ENCODE measurements around the gene ATP8B4. TPM values are rescaled to one million over a fixed set of nuclear protein-coding genes. Genes with fewer than 3 reads are reported as not detected.

The ATP8B4 gene
- total RNA-seq, 2 experiments from 2014 or later = 2.0 to 2.9 TPM

- peaks cover 8% of the 10 kb centered on the region for H3K9me3 Mint-ChIP-seq
- peaks cover 3% of the 10 kb centered on the region for H3K36me3 Mint-ChIP-seq (ENCODE audit: low read depth)
- no peak overlapping the region for H3K27ac Mint-ChIP-seq
- intact Hi-C loops (cut with micrococcal nuclease) = no loop called here
- DNase-seq = no peak
- H3K4me1 Mint-ChIP-seq (ENCODE audit: low read depth) = no peaks in the 10 kb centered on the region
- H3K27me3 Mint-ChIP-seq (ENCODE audit: low read depth) = no peaks in the 10 kb centered on the region
- CTCF ChIA-PET = no interaction called here
- no peak overlapping the region for H3K4me3 Mint-ChIP-seq
Observed at GRCh38 chr15:49843725-49844124, 275.3 kb downstream of the ATP8B4 start.

- CTCF ChIA-PET = no interaction called here
- no peak for DNase-seq
Observed at GRCh38 chr15:49842031-49842730, 276.9 kb downstream of the ATP8B4 start.

GRCh38 chr15:49832511-49832910 lies 286.5 kb downstream of the ATP8B4 start:
- no peak overlapping the region for H3K4me3 Mint-ChIP-seq
- no peak overlapping the region for H3K27ac Mint-ChIP-seq
- DNase-seq = peak; percentile 12
- no peaks in the 10 kb centered on the region for H3K36me3 Mint-ChIP-seq (ENCODE audit: low read depth)
- CTCF ChIA-PET = interaction anchor here (1.2 kb wide), 1 partner anchor 17 kb away, joined by 5 read pairs; no protein-coding TSS in a partner anchor
- no peaks in the 10 kb centered on the region for H3K4me1 Mint-ChIP-seq (ENCODE audit: low read depth)
- intact Hi-C loops (cut with micrococcal nuclease) = no loop called here
- peaks cover 3% of the 10 kb centered on the region for H3K9me3 Mint-ChIP-seq
- no peaks in the 10 kb centered on the region for H3K27me3 Mint-ChIP-seq (ENCODE audit: low read depth)

More at GRCh38 chr15:49842031-49842730, 276.9 kb downstream of the ATP8B4 start:
- no peak overlapping the region for H3K27ac Mint-ChIP-seq
- intact Hi-C loops (cut with micrococcal nuclease) = no loop called here
- H3K9me3 Mint-ChIP-seq = peaks cover 15% of the 10 kb centered on the region
- H3K4me3 Mint-ChIP-seq = no peak overlapping the region
- no peaks in the 10 kb centered on the region for H3K4me1 Mint-ChIP-seq (ENCODE audit: low read depth)
- H3K27me3 Mint-ChIP-seq (ENCODE audit: low read depth) = no peaks in the 10 kb centered on the region
- H3K36me3 Mint-ChIP-seq (ENCODE audit: low read depth) = peaks cover 3% of the 10 kb centered on the region

DNA sequence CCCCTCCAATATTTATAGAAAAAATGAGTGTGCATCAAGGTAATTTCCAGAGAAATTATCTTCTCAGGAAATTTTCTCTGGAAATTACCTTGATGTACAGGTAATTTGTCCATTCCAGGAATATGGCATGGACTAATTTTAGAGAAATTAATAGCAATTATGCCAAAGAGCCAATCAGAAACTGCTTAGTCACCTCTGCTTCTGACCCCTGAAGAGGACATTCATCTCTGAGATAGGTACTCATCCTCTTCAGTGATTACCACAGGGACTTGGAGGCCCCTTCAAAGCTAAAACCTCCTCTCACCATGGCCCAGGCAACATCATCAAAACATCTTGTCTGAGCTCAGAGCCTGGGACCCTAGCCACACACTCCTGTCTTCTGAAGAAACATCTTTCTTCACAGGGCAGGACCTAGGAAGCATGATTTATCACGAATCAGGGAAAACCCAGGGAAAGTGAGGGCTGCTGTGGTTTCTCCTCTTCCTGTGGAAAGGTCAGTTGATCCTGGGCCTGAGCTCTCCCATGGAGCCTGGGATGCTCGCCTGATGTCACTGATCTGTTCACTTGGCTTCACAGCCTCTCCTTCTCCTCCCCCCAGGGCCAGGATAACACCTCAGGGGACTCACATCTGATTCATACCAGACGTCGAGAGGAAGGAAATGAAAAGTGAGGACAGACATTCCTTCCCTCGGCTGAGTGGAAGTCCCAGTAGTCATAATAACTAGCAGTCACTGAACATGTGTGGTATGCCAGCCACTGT lies 287.6 kb downstream of the ATP8B4 start:
- no peak overlapping the region for H3K4me3 Mint-ChIP-seq
- CTCF ChIA-PET = interaction anchor here (0.8 kb wide), 1 partner anchor 59 kb away, joined by 3 read pairs; no protein-coding TSS in a partner anchor
- peaks cover 2% of the 10 kb centered on the region for H3K9me3 Mint-ChIP-seq

DNA sequence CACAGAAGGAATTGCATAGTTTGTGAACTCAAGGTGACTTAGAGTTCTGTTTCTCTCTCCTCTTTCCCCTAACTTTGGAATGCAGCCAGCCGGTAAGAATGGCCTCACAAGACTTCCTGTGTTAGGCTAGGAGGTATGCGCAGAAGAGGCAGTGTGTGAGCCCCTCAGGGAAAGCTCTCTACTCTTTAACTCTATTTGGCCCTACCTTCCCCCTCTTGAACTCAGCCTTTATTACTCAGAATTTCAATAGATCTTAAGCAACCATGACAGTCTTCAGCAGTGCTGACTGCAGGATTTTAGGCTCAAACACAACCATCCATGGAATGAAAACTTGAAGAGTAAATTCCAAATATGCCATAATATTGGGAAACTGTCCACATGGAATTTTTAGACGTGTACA lies 288.6 kb downstream of the ATP8B4 start:
- H3K36me3 Mint-ChIP-seq (ENCODE audit: low read depth) = no peaks in the 10 kb centered on the region
- H3K4me1 Mint-ChIP-seq (ENCODE audit: low read depth) = no peaks in the 10 kb centered on the region
- CTCF ChIA-PET = no interaction called here
- intact Hi-C loops (cut with micrococcal nuclease) = no loop called here
- H3K27me3 Mint-ChIP-seq (ENCODE audit: low read depth) = no peaks in the 10 kb centered on the region
- H3K4me3 Mint-ChIP-seq = no peak overlapping the region
- peaks cover 2% of the 10 kb centered on the region for H3K9me3 Mint-ChIP-seq
- no peak overlapping the region for H3K27ac Mint-ChIP-seq
- no peak for DNase-seq

More for the DNA sequence above, 287.6 kb downstream of the ATP8B4 start:
- Mint-ChIP-seq H3K27me3 (ENCODE audit: low read depth) (no peaks in the 10 kb centered on the region), H3K4me1 (ENCODE audit: low read depth) (no peaks in the 10 kb centered on the region), H3K27ac (no peak overlapping the region), H3K36me3 (ENCODE audit: low read depth) (no peaks in the 10 kb centered on the region)
- no peak for DNase-seq
- intact Hi-C loops (cut with micrococcal nuclease) = no loop called here

DNA sequence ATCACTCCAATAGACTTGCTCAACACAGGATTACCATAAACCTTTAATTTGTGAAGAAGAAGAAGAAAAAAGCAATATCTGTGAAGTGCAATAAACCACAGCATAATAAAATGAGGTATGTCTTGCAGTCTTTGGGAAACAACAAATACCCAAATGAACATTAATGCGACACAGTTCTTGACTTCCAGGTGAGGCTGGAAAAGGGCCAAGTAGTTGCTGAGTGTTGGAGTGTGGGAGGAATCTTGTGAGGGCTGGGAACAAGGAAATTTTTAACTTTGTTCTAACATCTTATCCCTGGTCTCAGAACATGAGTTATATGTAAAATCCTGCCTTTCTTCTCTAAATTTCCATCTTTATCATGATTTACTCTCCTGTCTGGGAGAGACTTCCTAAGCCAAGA lies 291.7 kb downstream of the ATP8B4 start:
- Mint-ChIP-seq H3K27me3 (ENCODE audit: low read depth) (no peaks in the 10 kb centered on the region), H3K27ac (no peak overlapping the region), H3K4me3 (no peak overlapping the region), H3K4me1 (ENCODE audit: low read depth) (no peaks in the 10 kb centered on the region), H3K9me3 (no peaks in the 10 kb centered on the region), H3K36me3 (ENCODE audit: low read depth) (no peaks in the 10 kb centered on the region)
- intact Hi-C loops (cut with micrococcal nuclease) = no loop called here
- no peak for DNase-seq
- CTCF ChIA-PET = no interaction called here

GRCh38 chr15:49826640-49827234 lies 292.3 kb downstream of the ATP8B4 start:
- DNase-seq = no peak
- H3K4me3 Mint-ChIP-seq = no peak overlapping the region
- intact Hi-C loops (cut with micrococcal nuclease) = no loop called here
- CTCF ChIA-PET = no interaction called here
- H3K36me3 Mint-ChIP-seq (ENCODE audit: low read depth) = no peaks in the 10 kb centered on the region
- H3K27me3 Mint-ChIP-seq (ENCODE audit: low read depth) = no peaks in the 10 kb centered on the region
- no peaks in the 10 kb centered on the region for H3K9me3 Mint-ChIP-seq
- H3K4me1 Mint-ChIP-seq (ENCODE audit: low read depth) = no peaks in the 10 kb centered on the region
- H3K27ac Mint-ChIP-seq = no peak overlapping the region

DNA sequence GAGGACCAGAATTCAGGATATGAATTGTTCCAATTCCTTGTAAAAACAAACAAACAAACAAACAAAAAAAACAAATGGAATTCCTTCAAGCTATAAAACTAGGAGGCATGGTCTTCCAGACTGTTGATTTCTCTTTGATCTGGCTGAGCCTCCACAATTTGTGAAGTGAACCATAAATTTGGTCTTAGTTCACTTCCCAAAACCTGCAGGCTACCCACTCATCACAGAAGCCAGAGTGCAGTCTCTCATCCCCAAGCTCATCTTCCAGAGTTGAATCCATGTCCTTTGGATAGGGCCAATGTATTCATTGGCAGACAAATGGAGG lies 294.3 kb downstream of the ATP8B4 start:
- no peaks in the 10 kb centered on the region for H3K36me3 Mint-ChIP-seq (ENCODE audit: low read depth)
- H3K4me1 Mint-ChIP-seq (ENCODE audit: low read depth) = no peaks in the 10 kb centered on the region
- intact Hi-C loops (cut with micrococcal nuclease) = no loop called here
- no peaks in the 10 kb centered on the region for H3K9me3 Mint-ChIP-seq
- DNase-seq = no peak
- H3K27me3 Mint-ChIP-seq (ENCODE audit: low read depth) = no peaks in the 10 kb centered on the region
- H3K4me3 Mint-ChIP-seq = no peak overlapping the region
- CTCF ChIA-PET = no interaction called here
- H3K27ac Mint-ChIP-seq = no peak overlapping the region

DNA sequence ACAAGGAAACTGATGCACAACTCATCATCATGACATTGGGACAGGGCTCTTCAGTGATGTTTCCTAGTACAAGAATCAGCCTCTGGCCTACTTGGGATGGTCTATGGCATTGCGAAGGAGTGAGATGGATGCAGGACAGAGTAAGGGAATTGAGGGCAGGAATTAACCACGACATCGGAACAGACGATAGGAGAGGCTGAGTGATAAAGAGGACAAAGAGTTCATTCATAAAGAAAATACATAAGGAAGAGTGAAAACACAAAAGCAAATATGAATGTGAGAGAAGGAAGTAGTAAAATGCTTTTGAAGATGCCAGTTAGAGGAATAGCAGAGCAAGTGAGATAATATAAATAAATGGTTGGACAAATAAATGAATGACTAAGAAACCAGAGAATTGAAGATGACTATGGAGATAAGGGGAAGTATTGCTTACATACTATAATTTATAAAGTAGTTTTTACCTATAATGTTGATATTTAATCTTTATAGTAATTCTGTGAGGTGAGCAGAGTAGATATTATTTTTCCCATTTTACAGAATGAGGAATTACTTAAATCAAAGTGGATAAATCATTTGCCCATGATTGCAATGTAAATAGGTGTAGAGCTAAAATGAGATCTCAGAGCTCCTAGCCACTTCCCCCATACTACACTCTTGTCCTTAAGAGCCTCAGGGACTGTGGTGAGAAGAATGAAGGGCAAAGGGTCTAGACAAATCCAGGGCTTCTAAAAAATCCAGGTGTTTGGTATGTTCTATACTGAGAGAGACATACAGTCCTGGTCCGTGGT lies 294.9 kb downstream of the ATP8B4 start:
- no peak for DNase-seq
- Mint-ChIP-seq H3K36me3 (ENCODE audit: low read depth) (no peaks in the 10 kb centered on the region), H3K4me1 (ENCODE audit: low read depth) (no peaks in the 10 kb centered on the region), H3K27ac (no peak overlapping the region), H3K9me3 (no peaks in the 10 kb centered on the region), H3K27me3 (ENCODE audit: low read depth) (no peaks in the 10 kb centered on the region), H3K4me3 (no peak overlapping the region)
- intact Hi-C loops (cut with micrococcal nuclease) = no loop called here
- CTCF ChIA-PET = no interaction called here

- Mint-ChIP-seq H3K27me3 (ENCODE audit: low read depth) (peaks cover 11% of the 10 kb centered on the region), H3K9me3 (no peaks in the 10 kb centered on the region), H3K4me1 (ENCODE audit: low read depth) (no peaks in the 10 kb centered on the region), H3K27ac (no peak overlapping the region), H3K4me3 (no peak overlapping the region), H3K36me3 (ENCODE audit: low read depth) (no peaks in the 10 kb centered on the region)
- intact Hi-C loops (cut with micrococcal nuclease) = no loop called here
- no peak for DNase-seq
- CTCF ChIA-PET = no interaction called here
Observed at GRCh38 chr15:49817100-49817499, 301.9 kb downstream of the ATP8B4 start.

- DNase-seq = no peak
Observed at GRCh38 chr15:49815950-49816349, 303.1 kb downstream of the ATP8B4 start.

DNA sequence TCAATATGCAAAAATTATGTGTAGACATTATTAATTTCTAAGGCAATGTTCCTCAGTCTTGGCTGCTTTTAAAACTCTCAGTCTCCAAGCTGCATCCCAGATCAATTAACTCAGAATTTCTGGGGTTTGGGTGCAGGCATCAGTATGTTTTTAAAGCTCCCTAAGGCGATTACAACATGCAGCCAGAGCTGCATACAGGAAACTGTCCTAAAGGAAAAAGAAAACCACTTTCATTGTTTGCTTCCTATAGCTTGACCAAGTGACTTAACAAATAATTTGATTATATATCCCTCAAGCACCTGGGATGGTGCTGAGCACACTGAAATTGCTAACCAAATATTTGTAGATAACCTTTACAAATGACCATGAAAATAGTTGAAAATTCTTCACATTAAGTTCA lies 303.5 kb downstream of the ATP8B4 start:
- intact Hi-C loops (cut with micrococcal nuclease) = no loop called here
- Mint-ChIP-seq H3K27ac (no peak overlapping the region), H3K27me3 (ENCODE audit: low read depth) (peaks cover 11% of the 10 kb centered on the region), H3K9me3 (no peaks in the 10 kb centered on the region), H3K36me3 (ENCODE audit: low read depth) (no peaks in the 10 kb centered on the region), H3K4me1 (ENCODE audit: low read depth) (no peaks in the 10 kb centered on the region), H3K4me3 (no peak overlapping the region)
- no peak for DNase-seq
- CTCF ChIA-PET = no interaction called here

More at GRCh38 chr15:49815950-49816349, 303.1 kb downstream of the ATP8B4 start:
- Mint-ChIP-seq H3K27ac (no peak overlapping the region), H3K4me3 (no peak overlapping the region), H3K36me3 (ENCODE audit: low read depth) (no peaks in the 10 kb centered on the region), H3K9me3 (no peaks in the 10 kb centered on the region), H3K4me1 (ENCODE audit: low read depth) (no peaks in the 10 kb centered on the region), H3K27me3 (ENCODE audit: low read depth) (peaks cover 11% of the 10 kb centered on the region)
- intact Hi-C loops (cut with micrococcal nuclease) = no loop called here
- CTCF ChIA-PET = no interaction called here

Measured in activated naive CD4-positive, alpha-beta T cell treated with anti-CD3 and anti-CD28 coated beads for 36 hours (primary cell).